GM04503 (cell line): Measurements from ENCODE around the gene RGR.

Experiments used
- DNase-seq: peaks from one replicate; pipeline ENCODE4 v3.0.0-alpha.2; 2012; ENCODE audit warnings: low read depth

The RGR gene

GRCh38 chr10:84221916-84222315, 22.9 kb upstream of the RGR start:
- DNase-seq: no peak

- no peak for DNase-seq
Measured at GRCh38 chr10:84224411-84225028, 20.3 kb upstream of the RGR start.

- DNase-seq: no peak
Measured at GRCh38 chr10:84225427-84226173, 19.3 kb upstream of the RGR start, which contains the start of gene LRIT2. Gene LRIT2 (minus strand): TSS chr10:84225544. CDS start chr10:84225520, 24 bp downstream.

- DNase-seq: no peak
Measured at GRCh38 chr10:84226616-84227015, 18.2 kb upstream of the RGR start.

- DNase-seq: no peak
Measured at GRCh38 chr10:84227810-84228209, 17.0 kb upstream of the RGR start.

GRCh38 chr10:84230359-84230758, 14.5 kb upstream of the RGR start:
- no peak for DNase-seq

- DNase-seq: no peak
Measured at GRCh38 chr10:84232376-84232775, 12.5 kb upstream of the RGR start.

- no peak for DNase-seq
Measured at GRCh38 chr10:84233940-84234339, 10.9 kb upstream of the RGR start.

- no peak for DNase-seq
Measured at GRCh38 chr10:84234479-84234878, 10.4 kb upstream of the RGR start.

- DNase-seq: no peak
Measured at GRCh38 chr10:84235096-84235495, 9.8 kb upstream of the RGR start.

GRCh38 chr10:84236807-84237198, 8.1 kb upstream of the RGR start:
- DNase-seq: no peak

- no peak for DNase-seq
Measured at GRCh38 chr10:84237199-84238051, 7.4 kb upstream of the RGR start.

- no peak for DNase-seq
Measured at GRCh38 chr10:84238909-84239308, 5.9 kb upstream of the RGR start.

GRCh38 chr10:84241185-84241790, 3.6 kb upstream of the RGR start, which contains the start of gene LRIT1:
Gene LRIT1 (minus strand): TSS chr10:84241546. CDS start chr10:84241439, 107 bp downstream.
- no peak for DNase-seq

GRCh38 chr10:84243759-84244158, 1.1 kb upstream of the RGR start:
- no peak for DNase-seq

- DNase-seq: no peak
Measured at GRCh38 chr10:84247496-84247895, 2.6 kb downstream of the RGR start.

GRCh38 chr10:84248794-84249193, 3.9 kb downstream of the RGR start:
- DNase-seq: no peak

- no peak for DNase-seq
Measured at GRCh38 chr10:84254552-84255478, 10.0 kb downstream of the RGR start.

GRCh38 chr10:84256510-84257342, 11.9 kb downstream of the RGR start:
- no peak for DNase-seq

GRCh38 chr10:84257343-84258020, 12.6 kb downstream of the RGR start:
- no peak for DNase-seq
